WERI-Rb-1 (cell line): ENCODE data around the gene CALM1.

Experiments used
- DNase-seq: peaks from one replicate; pipeline ENCODE4 v3.0.0-alpha.2; 2020
- H3K27ac ChIP-seq: fragments of 250-450 bp; sonication (Bioruptor Pico); 2 replicates; pipeline ENCODE4 v1.5.1; 2020; ENCODE audit warnings: mild to moderate bottlenecking, moderate library complexity
- H3K27me3 ChIP-seq: fragments of 250-450 bp; sonication (Bioruptor Pico); 2 replicates; pipeline ENCODE4 v1.5.1; 2021; ENCODE audit warnings: mild to moderate bottlenecking, low read depth, moderate library complexity; ENCODE audit not compliant: insufficient read depth, severe bottlenecking
- H3K36me3 ChIP-seq: fragments of 250-450 bp; sonication (Bioruptor Pico); 2 replicates; pipeline ENCODE4 v1.5.1; 2020; ENCODE audit warnings: mild to moderate bottlenecking, moderate library complexity
- H3K4me3 ChIP-seq: 2 replicates; pipeline ENCODE4 v1.5.1; 2011; ENCODE audit warnings: low read depth, mild to moderate bottlenecking, control low read depth, low read length
- H3K9me3 ChIP-seq: fragments of 250-450 bp; sonication (Bioruptor Pico); 2 replicates; pipeline ENCODE4 v1.5.1; 2021; ENCODE audit warnings: mild to moderate bottlenecking, moderate library complexity; ENCODE audit not compliant: severe bottlenecking
- TF ChIP-seq, protein P1 (sequence below): IDR thresholded peaks from 2 replicates; pipeline ENCODE4 v1.5.1; 2011; ENCODE audit warnings: low read depth, mild to moderate bottlenecking, control low read depth, inconsistent platforms, low read length

CALM1 gene

DNA sequence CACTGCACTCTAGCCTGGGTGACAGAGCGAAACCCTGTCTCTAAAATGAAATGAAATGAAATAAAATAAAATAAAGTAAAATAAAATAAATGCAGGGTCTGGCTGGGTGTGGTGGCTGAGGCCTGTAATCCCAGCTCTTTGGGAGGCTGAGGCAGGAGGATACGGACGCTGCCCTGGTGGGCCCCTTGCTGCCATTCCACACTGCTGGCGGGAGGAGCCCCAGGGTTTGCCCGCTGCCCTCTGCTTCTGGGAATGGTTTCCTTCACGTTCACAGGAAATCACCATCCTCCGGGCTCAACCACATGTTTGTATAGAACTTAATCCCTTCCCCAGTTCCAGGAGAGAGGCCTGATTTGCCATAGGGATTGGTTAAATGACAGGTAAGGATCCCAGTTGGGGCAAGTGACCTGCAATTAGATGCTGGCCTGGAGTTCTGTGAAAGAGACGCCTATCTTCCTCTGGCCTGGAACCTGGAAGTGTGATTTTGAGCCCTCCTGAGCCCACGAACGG, 29.3 kb downstream of the CALM1 start:
- no peak overlapping the region for H3K4me3 ChIP-seq
- DNase-seq: no peak
- H3K27me3 ChIP-seq: no peaks in the 10 kb centered on the region
- no peaks in the 10 kb centered on the region for H3K9me3 ChIP-seq
- no peaks in the 10 kb centered on the region for H3K36me3 ChIP-seq
- no peak overlapping the region for H3K27ac ChIP-seq
- TF ChIP-seq, protein P1, sequence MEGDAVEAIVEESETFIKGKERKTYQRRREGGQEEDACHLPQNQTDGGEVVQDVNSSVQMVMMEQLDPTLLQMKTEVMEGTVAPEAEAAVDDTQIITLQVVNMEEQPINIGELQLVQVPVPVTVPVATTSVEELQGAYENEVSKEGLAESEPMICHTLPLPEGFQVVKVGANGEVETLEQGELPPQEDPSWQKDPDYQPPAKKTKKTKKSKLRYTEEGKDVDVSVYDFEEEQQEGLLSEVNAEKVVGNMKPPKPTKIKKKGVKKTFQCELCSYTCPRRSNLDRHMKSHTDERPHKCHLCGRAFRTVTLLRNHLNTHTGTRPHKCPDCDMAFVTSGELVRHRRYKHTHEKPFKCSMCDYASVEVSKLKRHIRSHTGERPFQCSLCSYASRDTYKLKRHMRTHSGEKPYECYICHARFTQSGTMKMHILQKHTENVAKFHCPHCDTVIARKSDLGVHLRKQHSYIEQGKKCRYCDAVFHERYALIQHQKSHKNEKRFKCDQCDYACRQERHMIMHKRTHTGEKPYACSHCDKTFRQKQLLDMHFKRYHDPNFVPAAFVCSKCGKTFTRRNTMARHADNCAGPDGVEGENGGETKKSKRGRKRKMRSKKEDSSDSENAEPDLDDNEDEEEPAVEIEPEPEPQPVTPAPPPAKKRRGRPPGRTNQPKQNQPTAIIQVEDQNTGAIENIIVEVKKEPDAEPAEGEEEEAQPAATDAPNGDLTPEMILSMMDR: no peak

DNA sequence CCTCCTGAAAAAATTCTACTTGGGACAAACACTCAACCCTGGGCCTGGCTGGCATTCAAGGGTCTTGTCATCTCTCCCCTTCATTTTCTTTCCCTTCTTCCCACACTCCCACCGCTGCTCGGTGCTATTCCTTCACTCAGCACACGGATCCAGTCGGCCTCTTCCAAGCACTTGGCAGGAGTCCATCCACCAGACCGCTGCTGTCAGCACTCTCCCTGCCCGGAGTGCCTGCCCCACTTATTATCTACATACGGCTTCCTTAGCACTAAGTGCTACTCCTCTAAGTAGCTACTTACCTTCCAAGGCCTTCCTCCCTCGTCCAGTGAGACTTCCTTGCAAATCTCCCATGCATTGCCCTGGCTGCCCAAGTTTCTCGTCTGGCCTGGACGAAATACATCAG, 29.8 kb downstream of the CALM1 start:
- Histone ChIP-seq H3K27ac (no peak overlapping the region), H3K27me3 (no peaks in the 10 kb centered on the region), H3K9me3 (no peaks in the 10 kb centered on the region), H3K4me3 (no peak overlapping the region), H3K36me3 (no peaks in the 10 kb centered on the region)
- TF ChIP-seq, protein P1: no peak
- no peak for DNase-seq

DNA sequence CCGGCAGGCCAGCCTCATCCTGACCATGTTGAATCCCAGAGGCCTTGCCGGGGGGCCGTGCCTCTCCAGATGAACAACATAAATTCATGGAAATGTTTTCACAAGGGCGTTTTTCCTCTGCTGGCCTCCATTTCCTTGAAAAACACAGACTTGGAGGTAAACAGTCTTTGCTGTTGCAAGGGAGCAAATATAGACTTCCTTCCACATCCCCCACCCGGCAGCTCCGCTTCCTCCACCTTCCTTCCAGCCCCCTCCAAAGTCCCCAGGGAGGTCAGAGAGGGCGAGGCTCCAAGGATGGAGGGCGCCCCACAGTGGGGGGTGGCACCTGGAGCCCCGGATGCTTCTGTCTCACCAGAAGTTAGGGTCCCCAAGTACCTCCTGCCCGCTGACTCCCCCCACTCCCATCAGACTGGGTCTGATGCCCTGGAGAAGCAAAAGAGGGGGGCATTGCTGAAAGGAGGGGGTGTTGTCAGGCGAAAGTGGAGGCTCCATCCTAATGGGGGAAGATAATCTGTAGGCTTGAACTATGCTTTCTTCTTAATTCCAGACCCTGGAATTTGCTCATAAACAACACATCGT, 31.1 kb downstream of the CALM1 start:
- Histone ChIP-seq H3K4me3 (no peak overlapping the region), H3K36me3 (no peaks in the 10 kb centered on the region), H3K9me3 (no peaks in the 10 kb centered on the region), H3K27ac (no peak overlapping the region), H3K27me3 (no peaks in the 10 kb centered on the region)
- TF ChIP-seq, protein P1: no peak
- no peak for DNase-seq

DNA sequence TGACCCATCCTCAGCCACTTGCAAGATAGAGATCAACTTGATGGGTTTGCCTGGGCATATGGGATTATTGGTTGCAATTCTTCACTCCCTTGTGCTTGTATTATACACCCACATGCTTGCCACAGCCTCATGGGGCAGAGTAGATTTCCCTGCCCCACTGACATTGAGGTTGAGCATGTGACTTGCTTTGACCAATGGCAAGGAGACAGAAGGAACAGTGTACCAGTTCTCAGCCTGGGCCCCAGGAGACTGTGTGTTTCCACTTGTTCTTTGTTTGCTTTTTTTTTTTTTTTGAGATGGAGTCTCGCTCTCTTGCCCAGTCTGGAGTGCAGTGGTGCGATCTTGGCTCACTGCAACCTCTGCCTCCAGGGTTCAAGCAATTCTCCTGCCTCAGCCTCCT, 31.8 kb downstream of the CALM1 start:
- no peak overlapping the region for H3K27ac ChIP-seq
- H3K4me3 ChIP-seq: no peak overlapping the region
- DNase-seq: no peak
- no peaks in the 10 kb centered on the region for H3K27me3 ChIP-seq
- no peaks in the 10 kb centered on the region for H3K36me3 ChIP-seq
- no peaks in the 10 kb centered on the region for H3K9me3 ChIP-seq
- TF ChIP-seq, protein P1: no peak

DNA sequence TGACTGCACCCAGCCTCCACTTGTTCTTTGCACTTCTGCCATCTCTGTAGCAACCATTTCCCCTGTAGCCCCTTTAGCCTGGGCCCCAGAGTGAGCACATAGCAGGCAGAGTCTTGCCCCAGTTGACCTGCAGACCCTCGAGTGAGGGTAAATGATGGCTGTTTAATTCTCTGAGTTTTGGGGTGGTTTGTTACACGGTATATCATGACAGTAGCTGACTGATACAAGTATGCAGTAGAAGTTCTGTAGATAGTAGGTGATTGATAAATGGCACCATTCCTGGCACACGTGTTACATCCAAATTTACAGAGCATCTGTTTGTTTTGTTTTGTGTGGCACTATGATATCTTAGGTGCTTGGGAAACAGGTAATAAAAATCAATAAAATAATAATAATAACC, 32.4 kb downstream of the CALM1 start:
- DNase-seq: no peak
- H3K27ac ChIP-seq: no peak overlapping the region

More for the DNA sequence above, 32.4 kb downstream of the CALM1 start:
- TF ChIP-seq, protein P1: no peak
- Histone ChIP-seq H3K36me3 (no peaks in the 10 kb centered on the region), H3K4me3 (no peak overlapping the region), H3K9me3 (no peaks in the 10 kb centered on the region), H3K27me3 (no peaks in the 10 kb centered on the region)
